ENCODE results near the gene ZDHHC5.
"Not testable (repeated sequence)": the region's sequence is repeated elsewhere in the genome, so short reads cannot be mapped to it uniquely, and the experiment has no call there.

Gene ZDHHC5

GRCh38 chr11:57649826-57650738, 17.8 kb upstream of the ZDHHC5 start, which contains the start of gene YPEL4:
Gene YPEL4, minus strand, starts transcription at chr11:57649912. Its CDS starts 2,805 bp downstream, at chr11:57647107.
- H3K27ac ChIP-seq = no peak within 1 kb of the TSS
- no peak for TF ChIP-seq CTCF (conservative IDR thresholded peaks at IDR 0.05)

- H3K27ac ChIP-seq = no peak overlapping the region
- TF ChIP-seq CTCF (conservative IDR thresholded peaks at IDR 0.05) = no peak
These were observed 17.2 kb upstream of the ZDHHC5 start for GRCh38 chr11:57650739-57651090.

DNA sequence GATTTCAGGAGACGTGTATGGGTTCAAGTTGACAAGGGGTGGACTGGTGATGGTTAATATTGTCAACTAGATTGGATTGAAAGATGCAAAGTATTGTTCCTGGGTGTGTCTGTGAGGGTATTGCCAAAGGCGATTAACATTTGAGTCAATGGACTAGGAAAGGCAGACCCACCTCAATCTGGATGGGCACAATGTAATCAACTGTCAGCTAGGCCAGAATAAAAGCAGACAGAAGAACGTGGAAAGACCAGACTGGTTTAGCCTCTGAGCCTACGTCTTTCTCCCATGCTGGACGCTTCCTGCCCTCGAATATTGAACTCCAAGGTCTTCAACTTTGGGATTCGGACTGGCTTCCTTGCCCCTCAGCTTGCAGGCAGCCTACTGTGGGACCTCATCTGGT, 16.5 kb upstream of the ZDHHC5 start:
- no peak for TF ChIP-seq CTCF (conservative IDR thresholded peaks at IDR 0.05)
- H3K27ac ChIP-seq = no peak overlapping the region

DNA sequence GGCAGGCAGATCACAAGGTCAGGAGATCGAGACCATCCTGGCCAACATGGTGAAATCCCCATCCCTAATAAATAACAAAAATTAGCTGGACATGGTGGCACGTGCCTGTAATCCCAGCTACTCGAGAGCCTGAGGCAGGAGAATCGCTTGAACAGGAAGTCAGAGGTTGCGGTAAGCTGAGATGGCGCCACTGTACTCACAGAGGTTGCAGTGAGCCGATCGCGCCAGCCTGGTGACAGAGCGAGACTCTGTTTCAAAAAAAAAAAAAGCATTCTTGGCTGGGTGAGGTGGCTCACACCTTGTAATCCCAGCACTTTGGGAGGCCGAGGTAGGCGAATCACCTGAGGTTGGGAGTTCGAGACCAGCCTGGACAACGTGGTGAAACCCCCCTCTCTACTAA, 15.7 kb upstream of the ZDHHC5 start:
- H3K27ac ChIP-seq = not testable (repeated sequence)

- no peak overlapping the region for H3K27ac ChIP-seq
- no peak for TF ChIP-seq CTCF (conservative IDR thresholded peaks at IDR 0.05)
These were observed 15.3 kb upstream of the ZDHHC5 start for GRCh38 chr11:57652662-57653061.

- no peak for TF ChIP-seq CTCF (conservative IDR thresholded peaks at IDR 0.05)
- H3K27ac ChIP-seq = no peak overlapping the region
These were observed 14.8 kb upstream of the ZDHHC5 start for GRCh38 chr11:57653163-57653562.

DNA sequence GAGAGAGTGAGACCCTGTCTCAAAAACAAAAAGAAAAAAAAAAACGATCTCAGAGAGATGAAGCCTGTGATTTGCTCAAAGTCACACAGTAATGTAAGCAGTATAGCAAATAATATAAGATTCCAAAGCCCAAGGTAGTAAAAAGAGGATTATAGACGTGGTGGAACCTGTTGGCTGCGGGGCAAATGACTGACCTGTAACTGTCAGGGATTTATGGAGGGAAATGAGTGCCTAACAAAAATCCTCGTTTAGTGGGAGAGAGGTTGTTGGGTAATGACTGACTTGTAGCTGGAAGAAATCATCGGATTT, 11.1 kb upstream of the ZDHHC5 start:
- no peak for TF ChIP-seq CTCF (conservative IDR thresholded peaks at IDR 0.05)
- H3K27ac ChIP-seq = peak overlapping the region; percentile 77
